Urothelium cell line (cell line): ENCODE results near the gene HSP90AB1.
A peak's percentile ranks its signal among the peaks of the same experiment; 100 is the strongest.
"Not testable (repeated sequence)": the region's sequence is repeated elsewhere in the genome, so short reads cannot be mapped to it uniquely, and the experiment has no call there.

Experiments
- DNase-seq: peaks from one replicate; pipeline ENCODE4 v3.0.0; 2011; ENCODE audit warnings: low spot score, mixed read lengths
- FAIRE-seq: peaks from 2 replicates; lab custom pipeline; 2011; peaks lifted over from hg19 to GRCh38; lab: Jason Lieb, UNC

HSP90AB1 gene

DNA sequence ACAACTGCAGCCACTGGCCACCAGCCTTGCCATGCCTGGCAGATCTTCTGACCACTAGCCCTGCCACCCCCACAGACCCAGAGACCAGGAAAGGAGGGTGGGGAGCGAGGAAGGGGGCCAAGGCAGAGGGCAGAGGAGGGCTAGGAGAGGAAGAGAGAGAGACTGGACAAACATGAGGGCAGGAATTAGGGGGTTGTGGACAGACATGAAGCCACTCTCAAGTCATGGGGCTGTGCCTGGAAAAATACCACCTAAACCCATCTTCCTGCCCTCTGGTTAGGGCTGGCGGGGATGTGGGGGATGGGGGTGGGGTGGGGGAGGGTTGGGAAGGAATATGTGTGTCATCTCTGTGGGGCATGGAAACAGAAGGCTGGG, 25.0 kb upstream of the HSP90AB1 start:
- FAIRE-seq (no peak), DNase-seq (peak; percentile 35)

DNA sequence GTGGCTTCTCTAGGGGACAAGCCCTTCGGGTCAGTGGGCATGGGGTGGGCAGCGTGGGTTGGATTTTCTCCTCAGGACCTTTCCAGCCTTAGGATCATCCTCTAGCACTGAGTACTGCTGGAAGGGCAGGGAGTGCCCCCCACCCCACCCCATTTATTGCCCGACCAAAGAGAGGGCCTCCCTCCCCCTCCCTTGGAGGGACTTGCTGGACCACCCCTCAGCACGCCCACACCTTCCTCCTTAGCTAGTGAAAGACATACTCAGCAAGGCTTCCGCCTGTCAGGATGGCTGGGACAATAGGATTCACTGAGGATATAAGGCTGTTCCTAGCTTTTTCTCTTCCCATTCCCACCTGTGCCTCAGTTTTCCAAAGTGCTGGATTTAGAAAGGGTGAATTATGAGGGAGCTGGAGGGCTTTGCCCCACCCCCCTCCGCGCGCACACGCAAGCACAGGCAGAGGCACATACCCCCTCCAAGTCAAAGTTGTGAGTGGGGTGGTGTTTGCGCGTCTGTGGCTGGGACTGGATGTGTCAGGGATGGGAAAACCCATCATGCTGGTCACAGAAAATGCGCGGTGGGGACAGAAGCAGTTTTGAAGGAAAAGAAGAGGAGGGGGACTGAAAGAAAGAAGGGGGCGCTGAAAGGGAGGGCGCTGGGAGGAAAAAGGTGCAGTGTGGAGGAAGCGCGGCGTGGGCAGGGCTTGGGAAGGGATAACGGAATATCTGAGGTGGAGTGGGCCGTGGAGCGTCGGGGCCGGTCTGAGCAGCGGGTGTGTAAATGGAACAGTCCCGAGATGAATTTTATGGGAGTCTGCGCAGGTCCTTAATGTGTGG, 24.2 kb upstream of the HSP90AB1 start:
- FAIRE-seq (no peak), DNase-seq (no peak)

DNA sequence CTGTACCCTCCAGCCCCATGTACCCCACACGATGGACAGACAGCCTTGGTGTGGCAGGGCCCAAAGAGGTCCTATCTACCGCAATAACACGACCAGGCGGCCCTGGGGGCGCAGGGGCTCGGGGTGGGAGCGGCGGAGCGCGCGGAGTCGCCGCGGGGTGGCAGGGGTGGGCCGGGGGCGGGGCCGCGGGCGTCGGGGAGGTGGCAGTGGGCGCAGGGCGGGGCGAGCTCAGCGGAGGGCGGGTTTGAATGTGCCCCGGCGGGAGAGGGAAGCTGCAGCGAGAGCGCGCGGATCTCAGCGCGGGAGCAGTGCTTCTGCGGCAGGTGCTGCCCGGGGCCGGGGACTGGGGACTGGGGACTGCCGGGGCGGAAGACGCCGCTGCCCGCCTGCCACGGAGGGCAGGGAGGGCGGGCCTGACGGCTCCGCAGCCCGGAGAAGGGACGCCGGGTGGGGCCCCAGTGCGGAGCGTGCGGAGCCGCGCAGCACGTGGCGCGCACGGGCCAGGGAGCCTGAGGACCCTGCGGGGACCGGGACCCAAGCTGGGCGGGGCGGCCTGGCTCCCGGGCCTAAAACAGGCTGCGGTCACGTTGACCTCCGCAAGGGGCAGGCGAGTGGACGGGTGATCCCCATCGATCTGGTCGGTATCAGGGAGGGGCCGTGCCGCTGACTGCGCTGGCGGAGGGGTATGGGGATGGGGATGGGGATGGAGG, 23.4 kb upstream of the HSP90AB1 start, which contains the start of gene SLC29A1:
Gene SLC29A1, plus strand, starts transcription at position 277 of the 710 bp plus-strand sequence. CDS start 3,719 bp downstream, outside the sequence.
- FAIRE-seq = no peak
- DNase-seq = peak; percentile 95

DNA sequence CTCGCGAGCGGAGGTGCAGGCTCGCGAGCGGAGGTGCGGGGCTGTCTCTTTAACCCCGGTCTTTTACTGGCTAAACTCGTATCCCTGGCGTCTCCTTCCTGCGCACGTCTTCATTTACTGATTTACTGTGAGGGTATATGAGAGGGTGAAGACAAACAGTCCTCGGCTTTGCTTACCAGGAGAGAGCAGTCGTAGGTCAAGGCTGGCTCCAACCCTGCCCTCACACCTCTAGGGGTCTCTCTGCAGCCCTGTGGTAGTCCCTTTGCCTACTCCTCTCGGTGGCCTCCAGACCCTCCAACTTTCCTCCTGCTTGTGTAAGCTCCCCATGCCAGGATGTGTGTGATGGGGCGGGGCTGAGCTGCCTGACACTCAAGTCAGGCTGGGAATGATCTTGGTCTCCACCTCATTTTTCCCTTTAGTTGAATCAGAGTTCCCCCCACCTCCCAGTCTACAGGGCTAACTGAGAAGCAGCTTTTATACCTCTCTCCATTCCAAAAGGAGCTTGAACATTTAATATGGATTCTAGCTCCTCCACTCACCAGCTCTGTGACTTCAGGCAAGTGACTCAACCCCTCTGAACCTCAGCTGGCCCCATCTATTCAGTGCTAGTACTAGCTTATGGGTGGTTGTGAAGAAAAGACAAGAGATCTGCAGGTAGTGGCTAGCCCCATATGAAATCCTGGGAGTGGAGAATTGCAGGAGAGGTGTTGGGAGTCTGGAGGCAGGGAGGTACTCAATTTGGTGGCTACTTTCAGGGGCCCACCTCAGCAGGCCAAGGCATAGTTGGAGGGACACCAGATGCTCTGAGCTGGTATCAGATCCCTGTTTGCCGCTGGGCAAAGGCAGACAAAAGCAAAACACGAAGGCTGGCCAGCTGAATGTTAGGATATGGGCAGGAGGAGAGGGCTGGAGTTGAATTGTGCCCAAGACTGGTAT, 22.6 kb upstream of the HSP90AB1 start:
- DNase-seq = peak; percentile 40
- no peak for FAIRE-seq

DNA sequence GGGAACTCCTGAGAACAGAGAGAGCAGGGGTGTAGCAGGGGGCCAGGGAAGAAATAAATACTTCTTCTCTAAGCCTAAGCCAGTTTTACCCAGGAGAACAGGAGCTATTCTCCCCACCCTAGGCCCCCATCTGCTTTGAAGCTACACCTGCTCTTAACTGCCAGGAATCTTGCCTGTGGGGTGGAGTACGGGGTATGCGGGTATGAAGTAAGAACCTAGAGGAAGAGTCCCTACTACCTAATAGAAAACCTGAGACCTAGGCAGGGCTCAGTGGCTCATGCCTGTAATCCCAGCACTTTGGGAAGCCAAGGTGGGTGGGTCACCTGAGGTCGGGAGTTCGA, 22.0 kb upstream of the HSP90AB1 start:
- DNase-seq (no peak), FAIRE-seq (no peak)

DNA sequence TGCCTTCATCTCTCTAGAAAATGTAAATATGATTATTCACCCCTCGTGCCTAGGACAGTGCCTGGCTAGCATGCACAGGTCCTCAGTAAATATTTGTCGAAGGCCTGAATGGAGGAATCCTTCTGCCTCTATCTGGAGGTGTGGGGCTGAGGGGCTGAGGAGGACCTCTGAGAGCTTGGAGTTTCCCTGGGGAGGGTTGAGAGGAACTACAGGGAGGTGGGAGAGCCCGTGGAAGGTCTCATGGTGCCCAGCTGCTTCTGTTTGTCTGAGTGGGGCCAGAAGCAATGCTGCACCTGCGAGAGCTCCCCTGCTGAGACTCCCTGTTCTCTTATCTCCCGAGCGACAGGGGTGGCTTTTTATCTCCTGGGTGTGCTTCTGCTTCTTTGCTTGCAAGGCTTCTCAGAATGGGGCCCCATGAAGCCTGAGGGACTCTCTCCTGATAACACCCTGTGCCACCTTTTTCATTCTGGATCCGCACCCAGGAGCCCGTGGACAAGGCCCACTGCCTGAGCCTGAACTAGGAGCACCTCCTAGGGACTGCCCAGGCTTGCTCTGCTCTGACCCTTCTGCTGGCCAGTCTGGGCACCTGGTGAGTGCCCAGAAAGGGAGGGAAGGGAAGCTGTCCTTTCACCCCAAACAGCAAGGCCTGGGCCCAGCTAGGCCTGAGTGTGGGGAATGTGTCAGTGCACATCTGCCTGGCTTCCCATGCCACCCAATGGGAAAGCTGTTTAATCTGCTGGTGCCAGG, 21.1 kb upstream of the HSP90AB1 start:
- FAIRE-seq (no peak), DNase-seq (no peak)

DNA sequence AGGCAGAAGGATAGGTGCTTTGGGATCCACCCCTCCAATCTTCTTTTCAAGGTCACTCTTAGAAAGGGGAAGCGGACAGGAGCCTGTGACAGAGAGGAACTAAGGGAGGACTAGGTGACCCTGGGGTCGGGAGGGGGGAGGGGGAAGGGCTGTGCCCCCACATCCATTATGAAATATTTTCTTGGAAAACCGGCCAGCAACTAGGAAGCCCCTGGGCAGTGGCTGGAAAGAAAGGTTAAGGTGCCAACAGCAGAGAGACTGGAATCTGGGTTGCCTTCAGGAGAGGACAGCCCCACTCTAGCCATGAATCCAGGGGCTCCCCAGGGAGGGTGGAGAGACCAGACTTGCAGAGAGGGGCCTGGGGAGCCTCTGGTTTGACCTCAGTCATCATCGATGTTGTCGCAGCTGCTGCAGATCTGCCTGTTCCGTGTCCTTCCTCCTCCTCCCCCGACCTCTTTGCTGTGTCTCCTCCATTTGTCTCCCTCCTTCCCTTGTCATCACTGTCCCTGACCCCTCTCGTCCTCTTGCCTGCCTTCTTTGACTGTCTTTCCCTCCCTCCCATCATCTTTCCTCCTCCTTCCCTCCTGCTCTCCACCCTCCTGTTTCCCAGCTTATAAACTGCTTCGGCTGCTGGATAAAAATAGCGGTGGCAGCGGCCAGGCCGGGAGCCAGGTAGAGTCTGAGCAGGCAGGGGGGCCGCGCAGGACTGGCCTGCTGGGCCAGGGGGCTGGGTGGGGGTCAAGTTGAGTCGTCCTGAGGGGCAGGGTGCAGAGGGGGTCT, 20.3 kb upstream of the HSP90AB1 start:
- no peak for DNase-seq
- no peak for FAIRE-seq

DNA sequence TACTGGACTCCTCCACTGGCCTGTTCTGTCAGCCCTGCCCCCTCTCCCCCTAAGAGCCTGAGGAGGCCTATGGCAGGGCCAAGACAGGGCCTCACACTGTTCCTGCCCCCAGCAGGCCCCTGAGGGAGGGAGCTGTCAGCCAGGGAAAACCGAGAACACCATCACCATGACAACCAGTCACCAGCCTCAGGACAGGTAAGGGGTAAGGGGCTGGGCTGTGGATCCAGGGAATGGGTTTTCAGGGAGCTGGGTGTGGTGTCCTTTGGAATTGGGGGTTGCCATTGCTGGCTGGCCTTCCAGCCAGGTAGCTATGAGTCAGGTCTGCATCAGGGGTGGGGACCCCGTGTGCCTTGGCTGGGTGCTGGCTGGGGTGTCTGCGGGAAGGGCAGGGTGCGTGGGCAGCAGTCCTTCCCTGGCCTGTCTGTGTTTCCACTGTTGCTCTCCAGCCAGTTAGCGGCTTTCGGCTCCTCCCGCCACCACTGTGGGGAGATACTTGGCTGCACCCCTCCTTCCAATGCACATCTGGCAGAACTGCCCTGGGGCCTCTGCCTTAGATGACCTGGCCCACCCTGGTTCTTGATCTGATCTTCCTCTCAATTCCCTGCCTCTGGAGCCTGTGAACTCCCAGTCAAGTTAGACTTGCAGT, 19.6 kb upstream of the HSP90AB1 start:
- FAIRE-seq = no peak
- DNase-seq = no peak

DNA sequence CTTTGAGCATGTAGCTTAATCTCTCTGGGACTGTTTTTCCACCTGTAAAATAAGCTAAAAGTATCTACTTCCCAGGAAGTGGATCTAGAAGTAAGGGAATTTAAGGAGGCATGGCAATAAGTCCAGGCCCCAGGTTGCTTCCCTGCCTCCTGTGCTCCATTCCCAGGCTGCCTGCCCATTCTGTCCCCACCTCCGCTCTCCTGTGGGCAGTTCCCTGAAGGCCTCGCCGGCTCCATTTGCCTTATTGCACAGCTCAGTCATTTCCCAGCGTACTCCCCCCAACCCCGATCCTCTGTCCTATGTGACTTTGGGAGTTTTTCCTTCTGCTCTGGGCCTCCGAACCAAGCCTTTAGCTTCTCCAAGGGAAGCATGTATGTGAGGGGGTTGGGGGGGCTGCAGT, 18.9 kb upstream of the HSP90AB1 start:
- DNase-seq (no peak), FAIRE-seq (no peak)

DNA sequence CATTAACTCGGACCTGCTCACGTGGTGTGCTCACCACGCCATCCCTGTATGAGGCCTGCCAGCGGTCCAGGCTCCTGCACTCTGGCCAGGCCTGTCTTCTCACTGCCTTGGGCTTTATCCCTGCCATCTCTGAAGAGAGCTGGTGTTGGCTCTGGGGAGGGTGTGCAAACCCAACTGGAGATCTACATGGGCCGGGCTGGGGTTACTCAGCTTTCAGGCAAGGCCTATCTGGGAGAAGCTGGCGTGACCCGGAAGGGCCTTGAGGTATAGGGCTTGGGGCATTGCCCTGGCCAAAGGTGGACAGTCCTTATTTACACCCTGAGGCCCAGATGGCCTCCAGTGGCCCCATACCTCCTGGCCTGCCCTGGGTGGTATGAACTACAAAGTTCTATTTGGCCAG, 18.5 kb upstream of the HSP90AB1 start:
- DNase-seq (no peak), FAIRE-seq (no peak)

DNA sequence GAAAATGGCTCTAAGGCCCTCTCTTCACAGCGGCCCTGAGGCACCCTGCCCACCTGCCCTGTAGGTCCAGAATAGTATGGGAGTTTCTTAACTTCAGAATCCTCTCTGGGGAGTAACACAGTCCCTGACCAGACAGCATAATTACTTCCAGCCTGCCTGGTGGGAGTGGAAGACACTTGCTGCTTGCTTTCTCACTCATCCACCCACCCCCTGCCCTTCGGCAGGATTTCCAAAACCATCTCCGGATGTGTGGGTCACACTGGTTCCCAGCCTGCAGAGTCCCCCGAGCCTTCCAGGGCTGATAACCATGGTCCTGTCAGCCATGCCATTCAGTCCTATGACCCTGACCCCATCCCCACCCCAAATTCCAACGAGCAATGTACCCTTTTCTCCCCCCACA, 18.1 kb upstream of the HSP90AB1 start:
- FAIRE-seq = no peak
- no peak for DNase-seq

DNA sequence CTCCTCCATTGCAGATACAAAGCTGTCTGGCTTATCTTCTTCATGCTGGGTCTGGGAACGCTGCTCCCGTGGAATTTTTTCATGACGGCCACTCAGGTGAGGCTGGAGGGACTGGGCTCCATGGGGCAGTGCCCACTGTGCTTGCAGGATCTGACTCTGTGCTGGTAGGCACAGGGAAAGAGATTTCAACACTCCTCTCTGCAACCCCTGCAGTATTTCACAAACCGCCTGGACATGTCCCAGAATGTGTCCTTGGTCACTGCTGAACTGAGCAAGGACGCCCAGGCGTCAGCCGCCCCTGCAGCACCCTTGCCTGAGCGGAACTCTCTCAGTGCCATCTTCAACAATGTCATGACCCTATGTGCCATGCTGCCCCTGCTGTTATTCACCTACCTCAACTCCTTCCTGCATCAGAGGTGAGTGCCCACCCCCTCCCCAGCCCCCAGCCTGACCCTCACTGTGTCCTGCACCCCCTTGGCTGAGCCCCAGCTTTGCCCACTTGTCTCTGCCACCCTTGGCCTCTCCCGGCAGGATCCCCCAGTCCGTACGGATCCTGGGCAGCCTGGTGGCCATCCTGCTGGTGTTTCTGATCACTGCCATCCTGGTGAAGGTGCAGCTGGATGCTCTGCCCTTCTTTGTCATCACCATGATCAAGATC, 17.4 kb upstream of the HSP90AB1 start:
- FAIRE-seq (no peak), DNase-seq (no peak)

DNA sequence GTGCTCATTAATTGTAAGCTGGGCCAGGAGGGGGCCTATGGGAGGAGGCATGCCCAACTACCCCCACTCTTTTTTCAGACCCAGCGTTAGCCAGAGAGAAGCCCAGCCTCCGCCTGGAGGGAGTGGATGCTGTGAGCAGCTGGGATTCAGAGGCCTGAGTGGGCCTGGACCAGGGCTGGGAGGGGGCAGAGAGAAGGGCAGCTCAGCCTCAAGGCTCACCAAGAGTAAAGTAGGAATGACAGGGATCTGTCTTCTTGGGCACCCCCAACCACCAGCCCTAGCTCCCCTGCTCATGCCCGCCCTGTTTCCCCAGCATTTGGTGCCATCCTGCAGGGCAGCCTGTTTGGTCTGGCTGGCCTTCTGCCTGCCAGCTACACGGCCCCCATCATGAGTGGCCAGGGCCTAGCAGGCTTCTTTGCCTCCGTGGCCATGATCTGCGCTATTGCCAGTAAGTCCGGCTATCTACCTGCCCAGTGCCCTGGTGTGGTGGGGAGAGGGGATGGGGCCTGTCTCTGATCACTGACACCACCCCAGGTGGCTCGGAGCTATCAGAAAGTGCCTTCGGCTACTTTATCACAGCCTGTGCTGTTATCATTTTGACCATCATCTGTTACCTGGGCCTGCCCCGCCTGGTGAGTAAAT, 16.7 kb upstream of the HSP90AB1 start:
- no peak for DNase-seq
- no peak for FAIRE-seq

DNA sequence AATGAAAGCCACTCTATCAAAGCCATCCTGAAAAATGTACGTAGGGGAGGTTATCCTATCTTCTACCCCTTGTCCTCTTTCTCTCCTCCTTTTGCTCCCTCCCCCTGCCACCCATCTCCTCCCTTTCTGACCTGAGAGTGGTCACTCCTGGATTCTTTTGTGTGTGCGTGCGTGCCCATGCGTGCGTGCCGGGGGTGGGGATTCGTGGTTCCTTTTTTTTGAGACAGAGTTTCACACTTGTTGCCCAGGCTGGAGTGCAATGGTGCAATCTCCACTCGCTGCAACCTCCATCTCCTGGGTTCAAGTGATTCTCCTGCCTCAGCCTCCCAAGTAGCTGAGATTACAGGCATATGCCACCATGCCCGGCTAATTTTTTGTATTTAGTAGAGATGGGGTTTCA, 15.5 kb upstream of the HSP90AB1 start:
- not testable (repeated sequence) for FAIRE-seq, DNase-seq

DNA sequence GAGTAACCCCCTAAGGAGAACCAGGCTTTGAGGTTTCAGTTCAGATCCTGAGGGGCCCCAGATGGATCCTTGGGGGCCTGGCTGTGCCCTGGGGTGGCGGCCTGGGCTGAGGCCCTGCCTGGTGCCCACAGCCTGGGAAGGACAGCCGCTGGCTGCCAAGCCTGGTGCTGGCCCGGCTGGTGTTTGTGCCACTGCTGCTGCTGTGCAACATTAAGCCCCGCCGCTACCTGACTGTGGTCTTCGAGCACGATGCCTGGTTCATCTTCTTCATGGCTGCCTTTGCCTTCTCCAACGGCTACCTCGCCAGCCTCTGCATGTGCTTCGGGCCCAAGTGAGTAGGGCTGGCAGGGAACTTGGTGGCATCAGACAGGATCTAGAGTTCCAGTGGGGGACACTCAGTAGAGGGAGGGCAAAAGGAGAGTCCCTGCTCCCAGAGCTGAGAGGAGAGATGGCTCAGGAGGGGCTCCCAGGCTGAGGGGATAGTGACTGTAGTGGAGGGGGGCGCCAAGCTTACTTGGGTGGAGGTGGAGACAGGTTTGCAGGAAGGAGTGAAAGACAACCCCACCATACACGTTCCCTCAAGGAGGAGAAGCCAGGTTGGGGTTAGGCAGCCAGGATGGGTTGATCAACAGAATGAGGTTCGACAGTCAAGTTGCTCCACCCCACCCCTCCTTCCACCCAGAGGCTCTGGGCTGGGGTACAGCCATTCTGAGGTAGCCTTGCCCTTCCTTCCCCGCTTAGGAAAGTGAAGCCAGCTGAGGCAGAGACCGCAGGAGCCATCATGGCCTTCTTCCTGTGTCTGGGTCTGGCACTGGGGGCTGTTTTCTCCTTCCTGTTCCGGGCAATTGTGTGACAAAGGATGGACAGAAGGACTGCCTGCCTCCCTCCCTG, 14.0 kb upstream of the HSP90AB1 start:
- FAIRE-seq = no peak
- no peak for DNase-seq

DNA sequence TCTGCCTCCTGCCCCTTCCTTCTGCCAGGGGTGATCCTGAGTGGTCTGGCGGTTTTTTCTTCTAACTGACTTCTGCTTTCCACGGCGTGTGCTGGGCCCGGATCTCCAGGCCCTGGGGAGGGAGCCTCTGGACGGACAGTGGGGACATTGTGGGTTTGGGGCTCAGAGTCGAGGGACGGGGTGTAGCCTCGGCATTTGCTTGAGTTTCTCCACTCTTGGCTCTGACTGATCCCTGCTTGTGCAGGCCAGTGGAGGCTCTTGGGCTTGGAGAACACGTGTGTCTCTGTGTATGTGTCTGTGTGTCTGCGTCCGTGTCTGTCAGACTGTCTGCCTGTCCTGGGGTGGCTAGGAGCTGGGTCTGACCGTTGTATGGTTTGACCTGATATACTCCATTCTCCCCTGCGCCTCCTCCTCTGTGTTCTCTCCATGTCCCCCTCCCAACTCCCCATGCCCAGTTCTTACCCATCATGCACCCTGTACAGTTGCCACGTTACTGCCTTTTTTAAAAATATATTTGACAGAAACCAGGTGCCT, 13.3 kb upstream of the HSP90AB1 start:
- DNase-seq (no peak), FAIRE-seq (no peak)
